Measurements from ENCODE around the gene UNC45B. TPM values are rescaled to one million over a fixed set of nuclear protein-coding genes. Genes with fewer than 3 reads are reported as not detected.

The UNC45B gene
- total and polyA plus RNA-seq, 2 of the 8 experiments (the other 6 are each of a cell fraction or from before 2014, with no cell fraction given), result 0.06 to 0.15 TPM

DNA sequence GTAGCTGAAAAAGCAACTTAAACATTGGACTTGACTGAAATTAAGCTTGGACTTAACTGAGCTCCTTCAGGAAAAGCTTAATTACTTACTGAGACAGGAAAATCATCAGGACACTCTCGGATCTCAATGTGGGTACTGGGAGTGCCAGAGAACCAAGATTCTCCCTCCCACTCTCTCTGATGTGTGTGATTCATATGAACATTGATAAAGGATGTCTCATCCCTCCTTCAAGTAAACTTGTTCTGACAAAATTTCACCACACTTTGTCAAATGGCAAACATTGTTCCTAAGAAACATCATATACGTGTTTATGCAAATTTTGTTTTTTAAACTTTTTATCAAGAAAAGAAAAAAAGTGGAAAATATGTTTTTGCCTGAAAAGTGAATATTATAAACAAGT, 91.2 kb downstream of the UNC45B start:
- H4K91ac ChIP-seq (replicated peaks; ENCODE audit: insufficient read length, low read length), result no peak overlapping the region
- H3K36me3 ChIP-seq (ENCODE audit: control insufficient read depth in 2 of 4, insufficient read depth in 4 of 4, low read length in 3 of 4), result no peaks in the 10 kb centered on the region
- no peak overlapping the region for H3K4ac ChIP-seq (replicated peaks; ENCODE audit: insufficient read length, low read depth, low read length)
- H3K27me3 ChIP-seq (replicated peaks in 1 of 4; ENCODE audit: control insufficient read depth in 3 of 4, extremely low read depth in 1 of 4, insufficient read depth in 3 of 4, low read length in 3 of 4), result peaks cover 0 to 6% (median 3%) of the 10 kb centered on the region in 4 experiments; a peak in 5 of 7 replicates
- FAIRE-seq (no peak), DNase-seq (ENCODE audit: low read depth in 1 of 2, low spot score in 2 of 2) (no peak)
- no peak overlapping the region for H2AFZ ChIP-seq (ENCODE audit: low read length)
- H3K79me2 ChIP-seq (ENCODE audit: control insufficient read depth in 1 of 2, insufficient read depth in 2 of 2, low read length in 2 of 2), result no peaks in the 10 kb centered on the region
- ChIA-PET CTCF (ENCODE audit: partially characterized antibody) (interaction anchor here (1.0 to 1.3 kb wide), 2 partner anchors 26 to 297 kb away, joined by 4 read pairs; no protein-coding TSS in a partner anchor), POLR2A (ENCODE audit: partially characterized antibody) (interaction anchor here (0.7 kb wide), 1 partner anchor 120 kb away, joined by 3 read pairs; no protein-coding TSS in a partner anchor)
- H3K23me2 ChIP-seq (ENCODE audit: low read depth, low read length), result peaks cover 7% of the 10 kb centered on the region
- H4K5ac ChIP-seq (ENCODE audit: insufficient read length, low read depth, low read length), result no peak overlapping the region
- H3K79me1 ChIP-seq (ENCODE audit: low read depth, low read length), result no peaks in the 10 kb centered on the region
- H3K4me3 ChIP-seq (ENCODE audit: extremely low read depth in 1 of 4, insufficient read depth in 2 of 4, low read depth in 3 of 4, low read length in 4 of 4), result no peak overlapping the region
- no peak overlapping the region for H3K56ac ChIP-seq (replicated peaks; ENCODE audit: insufficient read length, low read depth, low read length)
- H3K4me1 ChIP-seq (replicated peaks in 1 of 4; ENCODE audit: control insufficient read depth in 3 of 4, insufficient read depth in 4 of 4, low read length in 3 of 4), result peaks cover 0 to 11% (median 5%) of the 10 kb centered on the region in 4 experiments; a peak in 6 of 7 replicates
- 87% methylated on average over 2 of the region's 2 CpGs; no CpG with 5 or more reads in 1 of the 2 experiments for WGBS, 2 experiments (ENCODE audit: extremely low coverage in 1 of 2, insufficient coverage in 1 of 2, insufficient read length in 1 of 2, insufficient replicate concordance in 2 of 2, low coverage in 1 of 2, low lambda C conversion rate in 2 of 2, missing lambda C conversion rate in 1 of 2)
- no peak overlapping the region for H4K8ac ChIP-seq (ENCODE audit: extremely low read depth, insufficient read depth, low read length)
- H3K18ac ChIP-seq (ENCODE audit: extremely low read depth, low read length), result no peak overlapping the region
- H2BK5ac ChIP-seq (ENCODE audit: low read depth, low read length), result no peak overlapping the region
- no peak overlapping the region for H2BK20ac ChIP-seq (ENCODE audit: low read length)
- H3K14ac ChIP-seq (ENCODE audit: insufficient read length), result no peak overlapping the region
- H3K4me2 ChIP-seq (ENCODE audit: insufficient read depth in 1 of 2, low read depth in 2 of 2, low read length in 2 of 2), result no peak overlapping the region
- no peak overlapping the region for H2AK5ac ChIP-seq (ENCODE audit: low read depth, low read length)
- H3K27ac ChIP-seq (ENCODE audit: low read depth, low read length), result no peak overlapping the region
- H2BK15ac ChIP-seq (ENCODE audit: low read length), result no peak overlapping the region
- no peak overlapping the region for H3K9ac ChIP-seq (replicated peaks in 1 of 4; ENCODE audit: extremely low read depth in 1 of 4, low read depth in 3 of 4, low read length in 3 of 4)
- H3K23ac ChIP-seq (ENCODE audit: insufficient read length), result no peak overlapping the region
- H2BK12ac ChIP-seq (ENCODE audit: low read depth, low read length), result no peak overlapping the region
- H3K9me3 ChIP-seq (ENCODE audit: insufficient read depth in 2 of 2, low read depth in 1 of 2, low read length in 1 of 2), result no peaks in the 10 kb centered on the region
- no peaks in the 10 kb centered on the region for H4K20me1 ChIP-seq (replicated peaks in 1 of 2; ENCODE audit: control insufficient read depth in 1 of 2, insufficient read depth in 2 of 2, low read length in 2 of 2)
- H2BK120ac ChIP-seq (replicated peaks; ENCODE audit: low read depth, low read length), result no peak overlapping the region
- no peak for TF ChIP-seq NRF1 (IDR thresholded peaks at IDR 0.05; ENCODE audit: low read depth, low read length)
- TF ChIP-seq SRF (IDR thresholded peaks at IDR 0.05; ENCODE audit: low read depth, low read length), result no peak
- TF ChIP-seq BCL11A (IDR thresholded peaks at IDR 0.05; ENCODE audit: low read depth in 2 of 2, low read length in 2 of 2), result no peak
- no peak for TF ChIP-seq POU5F1 (IDR thresholded peaks at IDR 0.05; ENCODE audit: low read depth, low read length)
- TF ChIP-seq SAP30 (IDR thresholded peaks at IDR 0.05; ENCODE audit: insufficient read depth, insufficient replicate concordance, low read length), result no peak
- no peak for TF ChIP-seq GABPA (IDR thresholded peaks at IDR 0.05; ENCODE audit: borderline replicate concordance, insufficient read depth, low read length)
- TF ChIP-seq CHD1 (IDR thresholded peaks at IDR 0.05; ENCODE audit: low read depth, low read length), result no peak
- TF ChIP-seq TAF1 (IDR thresholded peaks at IDR 0.05; ENCODE audit: low read depth, low read length), result no peak
- TF ChIP-seq EZH2 (IDR thresholded peaks at IDR 0.05; ENCODE audit: low read depth, low read length, severe bottlenecking), result no peak
